GM13977 (cell line): Measurements from ENCODE around the gene TBC1D24.

Experiments
- DNase-seq: peaks from one replicate; pipeline ENCODE4 v3.0.0; 2012; ENCODE audit warnings: low spot score
- in situ Hi-C: fragments of 300-500 bp; cut with MboI; formaldehyde crosslinking; loops from one replicate; pipeline ENCODE4 v1.12.0; 2022; ENCODE audit warnings: low sequenced_read_pairs, low pct_unique_long_range_greater_than_20kb, mixed read lengths, inconsistent platforms; ENCODE audit not compliant: unreplicated experiment
- TF ChIP-seq, protein P1 (sequence below): IDR thresholded peaks from 2 replicates; pipeline ENCODE4 v1.5.1; 2012; ENCODE audit warnings: mild to moderate bottlenecking, control low read depth; ENCODE audit not compliant: insufficient read depth; ENCODE audit errors: extremely low read depth, missing control alignments

Gene TBC1D24

GRCh38 chr16:2490190-2491105, 15.5 kb downstream of the TBC1D24 start:
- TF ChIP-seq, protein P1, sequence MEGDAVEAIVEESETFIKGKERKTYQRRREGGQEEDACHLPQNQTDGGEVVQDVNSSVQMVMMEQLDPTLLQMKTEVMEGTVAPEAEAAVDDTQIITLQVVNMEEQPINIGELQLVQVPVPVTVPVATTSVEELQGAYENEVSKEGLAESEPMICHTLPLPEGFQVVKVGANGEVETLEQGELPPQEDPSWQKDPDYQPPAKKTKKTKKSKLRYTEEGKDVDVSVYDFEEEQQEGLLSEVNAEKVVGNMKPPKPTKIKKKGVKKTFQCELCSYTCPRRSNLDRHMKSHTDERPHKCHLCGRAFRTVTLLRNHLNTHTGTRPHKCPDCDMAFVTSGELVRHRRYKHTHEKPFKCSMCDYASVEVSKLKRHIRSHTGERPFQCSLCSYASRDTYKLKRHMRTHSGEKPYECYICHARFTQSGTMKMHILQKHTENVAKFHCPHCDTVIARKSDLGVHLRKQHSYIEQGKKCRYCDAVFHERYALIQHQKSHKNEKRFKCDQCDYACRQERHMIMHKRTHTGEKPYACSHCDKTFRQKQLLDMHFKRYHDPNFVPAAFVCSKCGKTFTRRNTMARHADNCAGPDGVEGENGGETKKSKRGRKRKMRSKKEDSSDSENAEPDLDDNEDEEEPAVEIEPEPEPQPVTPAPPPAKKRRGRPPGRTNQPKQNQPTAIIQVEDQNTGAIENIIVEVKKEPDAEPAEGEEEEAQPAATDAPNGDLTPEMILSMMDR, result no peak
- DNase-seq, result no peak
- in situ Hi-C loops, result loop anchor here (10.0 kb wide), 1 partner anchor 46 kb away; no protein-coding TSS in a partner anchor

DNA sequence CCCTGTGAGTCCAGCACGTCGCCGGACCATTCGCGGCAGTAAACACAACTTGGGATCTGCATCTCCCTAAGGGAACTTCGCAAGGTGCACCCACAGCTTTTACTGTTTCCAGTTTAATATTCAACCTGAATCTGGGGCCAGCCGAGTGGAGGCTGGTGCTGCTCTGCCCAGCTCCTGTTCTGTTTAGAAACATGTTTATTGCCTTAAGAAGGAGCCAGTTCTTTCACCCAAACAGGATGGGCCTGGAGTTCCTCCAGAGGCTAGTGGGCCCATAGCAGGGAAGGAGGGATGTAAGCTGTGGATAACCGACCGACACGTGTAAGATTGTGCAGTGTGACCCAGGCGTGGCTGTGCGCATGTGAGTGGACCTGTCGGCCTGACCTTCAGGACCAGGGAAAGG, 17.4 kb downstream of the TBC1D24 start:
- TF ChIP-seq, protein P1, result no peak
- in situ Hi-C loops, result loop anchor here (10.0 kb wide), 1 partner anchor 47 kb away; no protein-coding TSS in a partner anchor
- no peak for DNase-seq

DNA sequence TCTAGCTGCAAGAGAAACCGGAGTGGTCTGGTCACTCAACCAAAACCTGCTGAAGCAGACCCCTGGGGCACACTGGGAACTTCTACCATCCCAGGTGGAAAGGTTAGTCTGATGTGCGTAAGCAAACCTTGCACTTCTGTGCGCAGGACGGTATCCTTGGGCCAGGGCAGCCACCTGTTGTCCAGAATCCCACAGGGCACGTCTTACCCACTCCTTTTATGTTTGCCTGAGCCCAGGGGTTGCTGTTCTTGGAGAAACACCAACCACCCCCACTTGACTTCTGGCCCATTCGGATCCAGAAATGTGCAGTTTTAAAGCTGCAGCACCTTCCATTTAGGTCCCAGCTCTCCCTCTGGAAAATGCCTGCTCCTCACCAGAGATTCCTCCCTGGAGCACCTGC, 18.7 kb downstream of the TBC1D24 start:
- TF ChIP-seq, protein P1, result no peak
- DNase-seq, result no peak
- in situ Hi-C loops, result loop anchor here (10.0 kb wide), 1 partner anchor 49 kb away; no protein-coding TSS in a partner anchor

- TF ChIP-seq, protein P1, result no peak
- DNase-seq, result no peak
- in situ Hi-C loops, result loop anchor here (10.0 kb wide), 1 partner anchor 50 kb away; no protein-coding TSS in a partner anchor
These were observed 19.7 kb downstream of the TBC1D24 start for GRCh38 chr16:2494616-2495015.

GRCh38 chr16:2495041-2495440, 20.1 kb downstream of the TBC1D24 start:
- in situ Hi-C loops, result loop anchor here (10.0 kb wide), 1 partner anchor 50 kb away; no protein-coding TSS in a partner anchor
- TF ChIP-seq, protein P1, result no peak
- no peak for DNase-seq

DNA sequence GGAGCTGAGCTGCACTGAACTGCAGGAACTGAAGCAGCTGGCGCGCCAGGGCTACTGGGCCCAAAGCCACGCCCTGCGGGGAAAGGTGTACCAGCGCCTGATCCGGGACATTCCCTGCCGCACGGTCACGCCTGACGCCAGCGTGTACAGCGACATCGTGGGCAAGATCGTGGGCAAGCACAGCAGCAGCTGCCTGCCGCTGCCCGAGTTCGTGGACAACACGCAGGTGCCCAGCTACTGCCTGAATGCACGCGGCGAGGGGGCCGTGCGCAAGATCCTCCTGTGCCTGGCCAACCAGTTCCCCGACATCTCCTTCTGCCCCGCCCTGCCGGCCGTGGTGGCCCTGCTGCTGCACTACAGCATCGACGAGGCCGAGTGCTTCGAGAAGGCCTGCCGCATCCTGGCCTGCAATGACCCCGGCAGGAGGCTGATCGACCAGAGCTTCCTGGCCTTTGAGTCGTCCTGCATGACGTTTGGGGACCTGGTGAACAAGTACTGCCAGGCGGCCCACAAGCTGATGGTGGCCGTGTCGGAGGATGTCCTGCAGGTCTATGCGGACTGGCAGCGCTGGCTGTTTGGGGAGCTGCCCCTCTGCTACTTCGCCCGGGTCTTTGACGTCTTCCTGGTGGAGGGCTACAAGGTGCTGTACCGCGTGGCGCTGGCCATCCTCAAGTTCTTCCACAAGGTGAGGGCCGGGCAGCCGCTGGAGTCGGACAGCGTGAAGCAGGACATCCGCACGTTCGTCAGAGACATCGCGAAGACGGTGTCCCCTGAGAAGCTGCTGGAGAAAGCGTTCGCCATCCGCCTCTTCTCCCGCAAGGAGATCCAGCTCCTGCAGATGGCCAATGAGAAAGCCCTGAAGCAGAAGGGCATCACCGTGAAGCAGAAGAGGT, 21.5 kb downstream of the TBC1D24 start:
- TF ChIP-seq, protein P1, result no peak
- no peak for DNase-seq
- in situ Hi-C loops, result loop anchor here (10.0 kb wide), 1 partner anchor 52 kb away; no protein-coding TSS in a partner anchor
